KMS-11 (cell line): ENCODE data around the gene VSIR.

Source experiments
- H2AFZ ChIP-seq: fragments of 200-600 bp; sonication (generic); 2 replicates; pipeline ENCODE4 v1.6.1; 2016; ENCODE audit warnings: antibody characterized with exemption, mixed run types, low read depth
- H3K27ac ChIP-seq: fragments of 200-600 bp; sonication (generic); 2 replicates; pipeline ENCODE4 v1.6.1; 2016; ENCODE audit warnings: mild to moderate bottlenecking, mixed run types
- H3K27me3 ChIP-seq: fragments of 200-600 bp; sonication (generic); 2 replicates; pipeline ENCODE4 v1.6.1; 2017; ENCODE audit warnings: mild to moderate bottlenecking, low read depth, mixed run types, moderate library complexity; ENCODE audit not compliant: insufficient read depth
- H3K36me3 ChIP-seq: fragments of 200-600 bp; sonication (generic); 2 replicates; pipeline ENCODE4 v1.6.1; 2017; ENCODE audit warnings: mild to moderate bottlenecking, mixed run types; ENCODE audit not compliant: insufficient read depth
- H3K4me1 ChIP-seq: fragments of 200-600 bp; sonication (generic); 2 replicates; pipeline ENCODE4 v1.6.1; 2016; ENCODE audit warnings: mild to moderate bottlenecking, low read depth, mixed run types; ENCODE audit not compliant: poor library complexity, severe bottlenecking
- H3K4me2 ChIP-seq: fragments of 200-600 bp; sonication (generic); 2 replicates; pipeline ENCODE4 v1.7.0; 2016; ENCODE audit warnings: mild to moderate bottlenecking, mixed run types
- H3K4me3 ChIP-seq: fragments of 200-600 bp; sonication (generic); IDR thresholded peaks from 2 replicates; pipeline ENCODE4 v1.6.1; 2017; ENCODE audit warnings: low read depth, low read length, mixed read lengths; ENCODE audit not compliant: insufficient read depth
- H3K79me2 ChIP-seq: fragments of 200-600 bp; sonication (generic); 2 replicates; pipeline ENCODE4 v1.6.1; 2016; ENCODE audit warnings: low read depth, mixed run types; ENCODE audit not compliant: insufficient read depth
- H3K9ac ChIP-seq: fragments of 200-600 bp; sonication (generic); 2 replicates; pipeline ENCODE4 v1.6.1; 2016; ENCODE audit warnings: mild to moderate bottlenecking, mixed run types
- H4K20me1 ChIP-seq: fragments of 200-600 bp; sonication (generic); 2 replicates; pipeline ENCODE4 v1.6.1; 2016; ENCODE audit warnings: mild to moderate bottlenecking, mixed run types; ENCODE audit not compliant: insufficient read depth
- CTCF ChIP-seq: fragments of 200-600 bp; sonication (generic); conservative IDR thresholded peaks from 2 replicates; pipeline ENCODE4 v1.6.1; 2017; ENCODE audit warnings: low read depth, mild to moderate bottlenecking, antibody characterized with exemption, low read length, moderate library complexity, mixed read lengths

VSIR gene

GRCh38 chr10:71769279-71769823 lies 4.0 kb downstream of the VSIR start:
- Histone ChIP-seq H3K36me3 (no peaks in the 10 kb centered on the region), H4K20me1 (no peaks in the 10 kb centered on the region), H2AFZ (peak overlapping the region; percentile 62), H3K27ac (no peak overlapping the region; the same call in 1 of the 2 replicates), H3K79me2 (no peaks in the 10 kb centered on the region), H3K4me2 (peak overlapping the region; percentile 64), H3K9ac (no peak overlapping the region), H3K27me3 (peaks cover 12% of the 10 kb centered on the region; the same call in 1 of the 2 replicates), H3K4me3 (no peak overlapping the region), H3K4me1 (peaks cover 6% of the 10 kb centered on the region)
- TF ChIP-seq CTCF, result no peak

GRCh38 chr10:71767420-71768035 lies 5.8 kb downstream of the VSIR start:
- no peak overlapping the region for H3K27ac ChIP-seq

GRCh38 chr10:71766717-71767419 lies 6.5 kb downstream of the VSIR start:
- Histone ChIP-seq H4K20me1 (no peaks in the 10 kb centered on the region), H3K4me3 (no peak overlapping the region), H3K4me1 (peaks cover 6% of the 10 kb centered on the region), H3K9ac (no peak overlapping the region), H3K4me2 (no peak overlapping the region), H3K36me3 (no peaks in the 10 kb centered on the region), H2AFZ (no peak overlapping the region), H3K79me2 (no peaks in the 10 kb centered on the region), H3K27me3 (peaks cover 20% of the 10 kb centered on the region; the same call in 1 of the 2 replicates), H3K27ac (no peak overlapping the region)
- TF ChIP-seq CTCF, result no peak

More at GRCh38 chr10:71767420-71768035, 5.8 kb downstream of the VSIR start:
- Histone ChIP-seq H3K36me3 (no peaks in the 10 kb centered on the region), H3K27me3 (peaks cover 18% of the 10 kb centered on the region; the same call in 1 of the 2 replicates), H3K4me2 (no peak overlapping the region), H3K4me3 (no peak overlapping the region), H4K20me1 (no peaks in the 10 kb centered on the region), H3K79me2 (no peaks in the 10 kb centered on the region), H3K4me1 (peaks cover 6% of the 10 kb centered on the region), H2AFZ (no peak overlapping the region), H3K9ac (no peak overlapping the region)
- no peak for TF ChIP-seq CTCF

GRCh38 chr10:71765906-71766716 lies 7.2 kb downstream of the VSIR start:
- Histone ChIP-seq H3K4me3 (no peak overlapping the region), H3K9ac (no peak overlapping the region), H3K79me2 (no peaks in the 10 kb centered on the region), H3K36me3 (no peaks in the 10 kb centered on the region), H3K4me2 (no peak overlapping the region), H2AFZ (no peak overlapping the region), H4K20me1 (no peaks in the 10 kb centered on the region), H3K4me1 (peaks cover 6% of the 10 kb centered on the region), H3K27ac (no peak overlapping the region), H3K27me3 (peaks cover 20% of the 10 kb centered on the region; the same call in 1 of the 2 replicates)
- TF ChIP-seq CTCF, result no peak
